ES-I3 (cell line): ENCODE results near the gene EDIL3.
"Not testable (repeated sequence)": the region's sequence is repeated elsewhere in the genome, so short reads cannot be mapped to it uniquely, and the experiment has no call there.

Experiments
- H3K36me3 ChIP-seq: 2 replicates; pipeline ENCODE4 v1.6.1; 2013; ENCODE audit warnings: mild to moderate bottlenecking, low read length, control low read depth, moderate library complexity; ENCODE audit not compliant: insufficient read depth
- H3K4me1 ChIP-seq: 2 replicates; pipeline ENCODE4 v1.6.1; 2013; ENCODE audit warnings: mild to moderate bottlenecking, control low read depth, low read length; ENCODE audit not compliant: insufficient read depth
- H3K9ac ChIP-seq: 2 replicates; pipeline ENCODE4 v1.6.1; 2013; ENCODE audit warnings: low read depth, mild to moderate bottlenecking, low read length, moderate library complexity
- H3K9me3 ChIP-seq: 2 replicates; pipeline ENCODE4 v1.6.1; 2013; ENCODE audit warnings: mild to moderate bottlenecking, low read length, moderate library complexity; ENCODE audit not compliant: control insufficient read depth, insufficient read depth

EDIL3 gene

GRCh38 chr5:84299959-84300358 is 84.7 kb downstream of the EDIL3 start:
- H3K4me1 ChIP-seq, result no peaks in the 10 kb centered on the region; the same call in 1 of the 2 replicates
- H3K9ac ChIP-seq, result no peak overlapping the region
- H3K36me3 ChIP-seq, result no peaks in the 10 kb centered on the region
- H3K9me3 ChIP-seq, result no peaks in the 10 kb centered on the region

GRCh38 chr5:84298628-84299027 is 86.1 kb downstream of the EDIL3 start:
- H3K9ac ChIP-seq, result no peak overlapping the region
- H3K9me3 ChIP-seq, result no peaks in the 10 kb centered on the region
- no peaks in the 10 kb centered on the region; the same call in 1 of the 2 replicates for H3K4me1 ChIP-seq
- H3K36me3 ChIP-seq, result no peaks in the 10 kb centered on the region

GRCh38 chr5:84297641-84298040 is 87.0 kb downstream of the EDIL3 start:
- H3K9me3 ChIP-seq, H3K9ac ChIP-seq, H3K36me3 ChIP-seq, H3K4me1 ChIP-seq: not testable (repeated sequence)

GRCh38 chr5:84292788-84293653 is 91.7 kb downstream of the EDIL3 start:
- H3K9ac ChIP-seq, result no peak overlapping the region
- peaks cover 30% of the 10 kb centered on the region for H3K4me1 ChIP-seq
- no peaks in the 10 kb centered on the region for H3K36me3 ChIP-seq
- H3K9me3 ChIP-seq, result no peaks in the 10 kb centered on the region

GRCh38 chr5:84292000-84292642 is 92.6 kb downstream of the EDIL3 start:
- H3K36me3 ChIP-seq, result no peaks in the 10 kb centered on the region

GRCh38 chr5:84290673-84291072 is 94.0 kb downstream of the EDIL3 start:
- Histone ChIP-seq H3K9me3 (no peaks in the 10 kb centered on the region), H3K36me3 (no peaks in the 10 kb centered on the region), H3K4me1 (peaks cover 35% of the 10 kb centered on the region), H3K9ac (no peak overlapping the region)

More at GRCh38 chr5:84292000-84292642, 92.6 kb downstream of the EDIL3 start:
- H3K9ac ChIP-seq, result no peak overlapping the region
- H3K9me3 ChIP-seq, result no peaks in the 10 kb centered on the region
- peaks cover 35% of the 10 kb centered on the region for H3K4me1 ChIP-seq

- Histone ChIP-seq H3K9ac (no peak overlapping the region), H3K4me1 (peaks cover 35% of the 10 kb centered on the region), H3K36me3 (no peaks in the 10 kb centered on the region), H3K9me3 (no peaks in the 10 kb centered on the region)
These were observed 94.5 kb downstream of the EDIL3 start for GRCh38 chr5:84290161-84290560.

GRCh38 chr5:84287951-84288350 is 96.7 kb downstream of the EDIL3 start:
- Histone ChIP-seq H3K4me1 (peaks cover 35% of the 10 kb centered on the region), H3K9ac (no peak overlapping the region), H3K36me3 (no peaks in the 10 kb centered on the region), H3K9me3 (no peaks in the 10 kb centered on the region)

GRCh38 chr5:84286662-84287061 is 98.0 kb downstream of the EDIL3 start:
- peaks cover 35% of the 10 kb centered on the region for H3K4me1 ChIP-seq
- H3K9ac ChIP-seq, result no peak overlapping the region
- no peaks in the 10 kb centered on the region for H3K36me3 ChIP-seq
- no peaks in the 10 kb centered on the region for H3K9me3 ChIP-seq

GRCh38 chr5:84285641-84286637 is 98.7 kb downstream of the EDIL3 start:
- H3K9ac ChIP-seq, result no peak overlapping the region
- H3K4me1 ChIP-seq, result peaks cover 33% of the 10 kb centered on the region
- no peaks in the 10 kb centered on the region for H3K36me3 ChIP-seq
- H3K9me3 ChIP-seq, result no peaks in the 10 kb centered on the region

- Histone ChIP-seq H3K9ac (no peak overlapping the region), H3K9me3 (no peaks in the 10 kb centered on the region), H3K4me1 (no peaks in the 10 kb centered on the region; the same call in 1 of the 2 replicates), H3K36me3 (no peaks in the 10 kb centered on the region)
These were observed 103.3 kb downstream of the EDIL3 start for GRCh38 chr5:84281383-84281782.

- Histone ChIP-seq H3K4me1 (no peaks in the 10 kb centered on the region), H3K36me3 (no peaks in the 10 kb centered on the region), H3K9ac (no peak overlapping the region), H3K9me3 (no peaks in the 10 kb centered on the region)
These were observed 105.4 kb downstream of the EDIL3 start for GRCh38 chr5:84279234-84279633.

GRCh38 chr5:84275609-84276008 is 109.1 kb downstream of the EDIL3 start:
- Histone ChIP-seq H3K9me3 (no peaks in the 10 kb centered on the region), H3K9ac (no peak overlapping the region), H3K4me1 (peaks cover 12% of the 10 kb centered on the region), H3K36me3 (no peaks in the 10 kb centered on the region)
